ENCODE measurements around the gene GABBR2.

The GABBR2 gene

GRCh38 chr9:98732801-98733200 is 24.1 kb upstream of the GABBR2 start:
- DNase-seq (ENCODE audit: low read depth): no peak
- no peak for TF ChIP-seq CTCF (IDR thresholded peaks at IDR 0.05; ENCODE audit: low read depth, low read length, missing control alignments)
- no peak overlapping the region for H3K4me3 ChIP-seq (ENCODE audit: low read depth, low read length)

GRCh38 chr9:98732091-98732490 is 23.4 kb upstream of the GABBR2 start:
- no peak overlapping the region for H3K4me3 ChIP-seq (ENCODE audit: low read depth, low read length)
- DNase-seq (ENCODE audit: low read depth): no peak
- no peak for TF ChIP-seq CTCF (IDR thresholded peaks at IDR 0.05; ENCODE audit: low read depth, low read length, missing control alignments)

GRCh38 chr9:98730871-98731270 is 22.1 kb upstream of the GABBR2 start:
- H3K4me3 ChIP-seq (ENCODE audit: low read depth, low read length): no peak overlapping the region
- no peak for TF ChIP-seq CTCF (IDR thresholded peaks at IDR 0.05; ENCODE audit: low read depth, low read length, missing control alignments)
- DNase-seq (ENCODE audit: low read depth): no peak

GRCh38 chr9:98728500-98728899 is 19.8 kb upstream of the GABBR2 start:
- no peak overlapping the region for H3K4me3 ChIP-seq (ENCODE audit: low read depth, low read length)
- DNase-seq (ENCODE audit: low read depth): no peak
- TF ChIP-seq CTCF (IDR thresholded peaks at IDR 0.05; ENCODE audit: low read depth, low read length, missing control alignments): no peak

- TF ChIP-seq CTCF (IDR thresholded peaks at IDR 0.05; ENCODE audit: low read depth, low read length, missing control alignments): no peak
- H3K4me3 ChIP-seq (ENCODE audit: low read depth, low read length): no peak overlapping the region
- no peak for DNase-seq (ENCODE audit: low read depth)
Measured at GRCh38 chr9:98727428-98727827, 18.7 kb upstream of the GABBR2 start.

- TF ChIP-seq CTCF (IDR thresholded peaks at IDR 0.05; ENCODE audit: low read depth, low read length, missing control alignments): no peak
- H3K4me3 ChIP-seq (ENCODE audit: low read depth, low read length): no peak overlapping the region
- DNase-seq (ENCODE audit: low read depth): no peak
Measured at GRCh38 chr9:98726735-98727134, 18.0 kb upstream of the GABBR2 start.

- H3K4me3 ChIP-seq (ENCODE audit: low read depth, low read length): no peak overlapping the region
- TF ChIP-seq CTCF (IDR thresholded peaks at IDR 0.05; ENCODE audit: low read depth, low read length, missing control alignments): no peak
- DNase-seq (ENCODE audit: low read depth): no peak
Measured at GRCh38 chr9:98724810-98725530, 16.2 kb upstream of the GABBR2 start.
